Measurements from ENCODE around the gene TICAM2.

Gene TICAM2

GRCh38 chr5:115532517-115532916 lies 69.8 kb downstream of the TICAM2 start:
- Histone ChIP-seq H3K4ac (ENCODE audit: low read length) (no peak overlapping the region), H2AK5ac (ENCODE audit: low read depth, low read length) (no peak overlapping the region), H3K36me3 (replicated peaks in 1 of 2; ENCODE audit: control insufficient read depth in 2 of 2, insufficient read depth in 2 of 2, low read length in 2 of 2) (peaks cover 5 to 100% of the 10 kb centered on the region in 2 donors), H4K91ac (ENCODE audit: low read depth, low read length, poor library complexity) (no peak overlapping the region), H3K9ac (ENCODE audit: low read depth, low read length, poor library complexity) (no peak overlapping the region), H3K4me3 (ENCODE audit: low read length in 2 of 2) (no peak overlapping the region), H2AFZ (ENCODE audit: low read length) (no peak overlapping the region), H4K8ac (ENCODE audit: low read depth, low read length) (no peak overlapping the region), H3K14ac (ENCODE audit: low read length) (no peak overlapping the region), H2BK15ac (ENCODE audit: low read length) (no peak overlapping the region), H3K27ac (replicated peaks; ENCODE audit: low read length) (no peak overlapping the region), H3K79me1 (ENCODE audit: low read depth, low read length) (no peaks in the 10 kb centered on the region), H3K18ac (ENCODE audit: low read length) (no peak overlapping the region), H3K4me2 (ENCODE audit: insufficient read depth, low read length, poor library complexity, severe bottlenecking) (no peak overlapping the region), H3K4me1 (ENCODE audit: control insufficient read depth in 2 of 2, insufficient read depth in 1 of 2, low read depth in 1 of 2, low read length in 2 of 2) (no peaks in the 10 kb centered on the region), H3K9me3 (replicated peaks in 1 of 2; ENCODE audit: control insufficient read depth in 2 of 2, insufficient read depth in 1 of 2, low read depth in 1 of 2, low read length in 2 of 2) (peaks cover 0 to 30% of the 10 kb centered on the region in 2 donors), H2BK120ac (ENCODE audit: low read depth, low read length) (no peak overlapping the region), H2BK12ac (ENCODE audit: low read length) (no peak overlapping the region), H3K23ac (ENCODE audit: low read depth, low read length, poor library complexity) (no peak overlapping the region), H3K27me3 (ENCODE audit: control insufficient read depth in 3 of 3, insufficient read depth in 3 of 3, low read depth in 1 of 3, low read length in 3 of 3) (no peaks in the 10 kb centered on the region), H2BK5ac (ENCODE audit: low read length) (no peak overlapping the region)
- no peak for DNase-seq (ENCODE audit: low spot score)
- WGBS, 2 donors (ENCODE audit: extremely low coverage in 2 of 2, insufficient read length in 2 of 2, insufficient replicate concordance in 1 of 2) = no CpG with 5 or more reads among the region's 2 CpGs

GRCh38 chr5:115531787-115532367 lies 70.4 kb downstream of the TICAM2 start:
- Histone ChIP-seq H3K9ac (ENCODE audit: low read depth, low read length, poor library complexity) (no peak overlapping the region), H2BK120ac (ENCODE audit: low read depth, low read length) (no peak overlapping the region), H3K27me3 (ENCODE audit: control insufficient read depth in 3 of 3, insufficient read depth in 3 of 3, low read depth in 1 of 3, low read length in 3 of 3) (no peaks in the 10 kb centered on the region), H3K9me3 (replicated peaks in 1 of 2; ENCODE audit: control insufficient read depth in 2 of 2, insufficient read depth in 1 of 2, low read depth in 1 of 2, low read length in 2 of 2) (peaks cover 0 to 24% of the 10 kb centered on the region in 2 donors), H3K4ac (ENCODE audit: low read length) (no peak overlapping the region), H2AFZ (ENCODE audit: low read length) (no peak overlapping the region), H3K4me3 (ENCODE audit: low read length in 2 of 2) (no peak overlapping the region), H3K4me2 (ENCODE audit: insufficient read depth, low read length, poor library complexity, severe bottlenecking) (no peak overlapping the region), H2AK5ac (ENCODE audit: low read depth, low read length) (no peak overlapping the region), H2BK5ac (ENCODE audit: low read length) (no peak overlapping the region), H3K23ac (ENCODE audit: low read depth, low read length, poor library complexity) (no peak overlapping the region), H3K27ac (replicated peaks; ENCODE audit: low read length) (no peak overlapping the region), H4K91ac (ENCODE audit: low read depth, low read length, poor library complexity) (no peak overlapping the region), H3K4me1 (ENCODE audit: control insufficient read depth in 2 of 2, insufficient read depth in 1 of 2, low read depth in 1 of 2, low read length in 2 of 2) (no peaks in the 10 kb centered on the region), H3K14ac (ENCODE audit: low read length) (no peak overlapping the region), H3K79me1 (ENCODE audit: low read depth, low read length) (no peaks in the 10 kb centered on the region), H2BK15ac (ENCODE audit: low read length) (no peak overlapping the region), H2BK12ac (ENCODE audit: low read length) (no peak overlapping the region), H4K8ac (ENCODE audit: low read depth, low read length) (no peak overlapping the region), H3K36me3 (replicated peaks in 1 of 2; ENCODE audit: control insufficient read depth in 2 of 2, insufficient read depth in 2 of 2, low read length in 2 of 2) (peaks cover 3 to 100% of the 10 kb centered on the region in 2 donors), H3K18ac (ENCODE audit: low read length) (no peak overlapping the region)
- DNase-seq (ENCODE audit: low spot score) = no peak
- no CpG with 5 or more reads among the region's 1 CpG for WGBS, 2 donors (ENCODE audit: extremely low coverage in 2 of 2, insufficient read length in 2 of 2, insufficient replicate concordance in 1 of 2)

- Histone ChIP-seq H4K8ac (ENCODE audit: low read depth, low read length) (no peak overlapping the region), H3K9me3 (replicated peaks in 1 of 2; ENCODE audit: control insufficient read depth in 2 of 2, insufficient read depth in 1 of 2, low read depth in 1 of 2, low read length in 2 of 2) (peaks cover 0 to 19% of the 10 kb centered on the region in 2 donors), H2AK5ac (ENCODE audit: low read depth, low read length) (no peak overlapping the region), H3K4me1 (ENCODE audit: control insufficient read depth in 2 of 2, insufficient read depth in 1 of 2, low read depth in 1 of 2, low read length in 2 of 2) (no peaks in the 10 kb centered on the region), H3K4me2 (ENCODE audit: insufficient read depth, low read length, poor library complexity, severe bottlenecking) (no peak overlapping the region), H3K36me3 (replicated peaks in 1 of 2; ENCODE audit: control insufficient read depth in 2 of 2, insufficient read depth in 2 of 2, low read length in 2 of 2) (peaks cover 3 to 100% of the 10 kb centered on the region in 2 donors), H2BK12ac (ENCODE audit: low read length) (no peak overlapping the region), H3K4ac (ENCODE audit: low read length) (no peak overlapping the region), H2AFZ (ENCODE audit: low read length) (no peak overlapping the region), H3K79me1 (ENCODE audit: low read depth, low read length) (no peaks in the 10 kb centered on the region), H3K4me3 (ENCODE audit: low read length in 2 of 2) (no peak overlapping the region), H3K18ac (ENCODE audit: low read length) (no peak overlapping the region), H4K91ac (ENCODE audit: low read depth, low read length, poor library complexity) (no peak overlapping the region), H3K27ac (replicated peaks; ENCODE audit: low read length) (no peak overlapping the region), H2BK5ac (ENCODE audit: low read length) (no peak overlapping the region), H3K14ac (ENCODE audit: low read length) (no peak overlapping the region), H3K27me3 (ENCODE audit: control insufficient read depth in 3 of 3, insufficient read depth in 3 of 3, low read depth in 1 of 3, low read length in 3 of 3) (no peaks in the 10 kb centered on the region), H3K23ac (ENCODE audit: low read depth, low read length, poor library complexity) (no peak overlapping the region), H3K9ac (ENCODE audit: low read depth, low read length, poor library complexity) (no peak overlapping the region), H2BK15ac (ENCODE audit: low read length) (no peak overlapping the region), H2BK120ac (ENCODE audit: low read depth, low read length) (no peak overlapping the region)
- DNase-seq (ENCODE audit: low spot score) = no peak
- WGBS, 2 donors (ENCODE audit: extremely low coverage in 2 of 2, insufficient read length in 2 of 2, insufficient replicate concordance in 1 of 2) = no CpG with 5 or more reads among the region's 3 CpGs
Measured at GRCh38 chr5:115531380-115531779, 70.9 kb downstream of the TICAM2 start.

- Histone ChIP-seq H4K91ac (ENCODE audit: low read depth, low read length, poor library complexity) (no peak overlapping the region), H2BK12ac (ENCODE audit: low read length) (no peak overlapping the region), H3K14ac (ENCODE audit: low read length) (no peak overlapping the region), H3K9ac (ENCODE audit: low read depth, low read length, poor library complexity) (no peak overlapping the region), H3K27ac (replicated peaks; ENCODE audit: low read length) (no peak overlapping the region), H3K18ac (ENCODE audit: low read length) (no peak overlapping the region), H3K79me1 (ENCODE audit: low read depth, low read length) (no peaks in the 10 kb centered on the region), H3K4ac (ENCODE audit: low read length) (no peak overlapping the region), H3K4me3 (ENCODE audit: low read length in 2 of 2) (no peak overlapping the region), H3K4me1 (ENCODE audit: control insufficient read depth in 2 of 2, insufficient read depth in 1 of 2, low read depth in 1 of 2, low read length in 2 of 2) (no peaks in the 10 kb centered on the region), H3K9me3 (replicated peaks in 1 of 2; ENCODE audit: control insufficient read depth in 2 of 2, insufficient read depth in 1 of 2, low read depth in 1 of 2, low read length in 2 of 2) (peaks cover 0 to 10% of the 10 kb centered on the region in 2 donors), H3K27me3 (ENCODE audit: control insufficient read depth in 3 of 3, insufficient read depth in 3 of 3, low read depth in 1 of 3, low read length in 3 of 3) (no peaks in the 10 kb centered on the region), H2AK5ac (ENCODE audit: low read depth, low read length) (no peak overlapping the region), H2BK120ac (ENCODE audit: low read depth, low read length) (no peak overlapping the region), H3K23ac (ENCODE audit: low read depth, low read length, poor library complexity) (no peak overlapping the region), H2AFZ (ENCODE audit: low read length) (no peak overlapping the region), H2BK5ac (ENCODE audit: low read length) (no peak overlapping the region), H2BK15ac (ENCODE audit: low read length) (no peak overlapping the region), H4K8ac (ENCODE audit: low read depth, low read length) (no peak overlapping the region), H3K4me2 (ENCODE audit: insufficient read depth, low read length, poor library complexity, severe bottlenecking) (no peak overlapping the region), H3K36me3 (replicated peaks in 1 of 2; ENCODE audit: control insufficient read depth in 2 of 2, insufficient read depth in 2 of 2, low read length in 2 of 2) (peaks cover 2 to 100% of the 10 kb centered on the region in 2 donors)
- WGBS, 2 donors (ENCODE audit: extremely low coverage in 2 of 2, insufficient read length in 2 of 2, insufficient replicate concordance in 1 of 2) = no CpG with 5 or more reads among the region's 3 CpGs
- DNase-seq (ENCODE audit: low spot score) = no peak
Measured at GRCh38 chr5:115530426-115530825, 71.9 kb downstream of the TICAM2 start.
